GM19238 (cell line): Measurements from ENCODE around the gene RAD51D.
A peak's percentile ranks its signal among the peaks of the same experiment; 100 is the strongest.
"Not testable (repeated sequence)": the region's sequence is repeated elsewhere in the genome, so short reads cannot be mapped to it uniquely, and the experiment has no call there.

Experiments used
- DNase-seq: peaks from one replicate; pipeline ENCODE4 v3.0.0; 2011; ENCODE audit warnings: low spot score; ENCODE audit not compliant: insufficient read length

The RAD51D gene

DNA sequence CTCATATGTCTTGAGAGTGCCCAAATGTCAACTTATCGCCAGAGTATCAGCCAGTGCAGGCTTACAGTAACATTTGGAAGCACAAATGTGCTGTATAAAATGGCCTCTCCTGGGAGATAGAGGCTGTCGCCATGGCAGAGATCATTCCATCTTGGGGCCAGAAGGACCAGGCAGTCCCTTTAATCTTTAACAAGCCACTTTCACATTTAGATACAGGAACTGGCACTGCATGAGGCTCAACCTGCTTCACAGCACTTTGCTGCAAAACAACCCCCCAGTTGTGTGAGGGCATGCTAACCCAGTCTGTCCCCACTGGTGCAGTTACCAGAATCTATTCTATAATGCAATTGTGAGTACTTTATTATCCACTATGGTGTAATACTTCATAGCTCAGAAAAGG, 51.4 kb downstream of the RAD51D start:
- DNase-seq, result no peak

DNA sequence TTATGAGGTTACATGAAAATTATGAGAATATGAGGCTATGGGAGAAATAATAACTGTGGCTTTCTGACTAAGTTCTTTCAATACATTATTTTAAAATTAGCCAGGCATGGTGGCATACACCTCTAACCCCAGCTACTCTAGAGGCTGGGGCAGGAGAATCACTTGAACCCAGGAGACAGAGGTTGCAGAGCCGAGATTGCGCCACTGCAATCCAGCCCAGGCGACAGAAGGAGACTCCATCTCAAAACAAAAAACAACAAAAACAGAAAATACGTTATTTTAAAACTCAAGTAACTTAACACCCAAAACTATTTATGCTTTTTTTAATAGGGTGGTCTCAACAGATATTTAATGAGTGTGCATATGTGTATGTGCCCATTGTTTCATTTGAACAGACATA, 53.8 kb downstream of the RAD51D start:
- DNase-seq, result no peak

DNA sequence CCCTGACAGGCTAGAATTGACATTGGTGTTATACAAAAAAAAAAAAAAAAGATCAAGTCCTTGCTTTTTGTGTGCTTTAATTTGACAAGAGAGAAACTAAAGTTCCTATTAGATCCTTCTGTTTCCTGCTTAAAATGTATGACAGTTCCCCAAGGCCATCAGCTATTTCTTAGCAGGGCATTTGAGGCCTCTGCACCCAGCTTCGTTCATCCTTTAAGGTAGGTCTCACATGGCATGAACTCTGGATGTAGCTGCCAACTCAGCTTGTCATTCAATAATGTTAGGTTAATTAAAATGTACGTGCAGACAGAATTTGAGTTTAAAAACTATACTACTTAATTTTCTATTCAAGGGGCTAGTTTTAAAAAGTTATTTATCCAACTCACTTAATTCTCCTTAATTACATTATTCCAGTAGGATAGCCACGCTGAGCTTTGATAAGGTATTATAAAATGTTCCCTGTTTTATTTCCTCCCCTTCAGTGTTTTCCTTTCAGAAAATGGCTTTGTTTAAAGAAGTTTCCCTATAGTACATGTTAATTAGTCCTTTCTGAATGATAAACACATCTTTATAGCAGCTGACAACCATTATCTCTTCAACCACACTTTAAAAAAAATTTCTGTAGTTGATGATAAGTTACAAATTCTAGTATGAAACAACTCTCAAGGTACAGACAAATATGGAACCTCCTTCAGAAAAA, 55.0 kb downstream of the RAD51D start:
- DNase-seq, result no peak

DNA sequence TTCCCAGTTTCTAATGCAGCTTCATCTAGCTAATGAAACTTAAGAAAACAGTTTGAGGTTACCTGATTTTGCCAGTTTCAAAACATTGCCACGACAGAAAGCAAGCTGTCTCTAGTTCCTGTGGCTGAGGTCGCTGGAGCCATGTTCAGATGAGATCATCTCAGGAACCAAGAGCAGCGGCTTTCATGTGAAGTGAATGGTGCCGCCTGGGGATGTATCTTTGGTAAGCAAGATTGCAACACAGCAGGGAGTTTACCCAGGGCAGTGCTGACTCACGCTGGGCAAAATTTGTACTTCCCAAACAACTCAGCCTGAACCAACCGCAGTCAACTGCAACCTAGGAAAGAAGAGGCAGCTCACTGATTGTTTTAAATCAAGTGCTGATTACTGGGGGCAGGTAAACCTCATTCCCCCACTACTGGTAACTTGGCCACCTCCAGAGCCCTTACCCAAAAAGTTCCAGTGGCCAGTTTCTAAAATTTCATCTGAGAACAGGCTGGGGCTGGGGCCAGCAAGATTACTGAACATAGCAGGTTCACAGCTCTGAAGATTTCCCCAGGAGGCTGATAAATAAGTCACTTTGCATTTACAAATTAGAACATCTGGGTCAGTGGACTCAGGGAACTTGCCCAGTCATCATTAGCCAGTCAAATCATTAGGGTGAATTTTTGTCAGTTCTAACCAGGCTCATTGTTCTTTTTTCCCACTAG, 56.0 kb downstream of the RAD51D start, which contains the start of gene RFFL:
Gene RFFL, minus strand, starts transcription at position 194 of the 710 bp plus-strand sequence. CDS start 37,154 bp downstream, outside the sequence.
- peak; percentile 63 for DNase-seq

DNA sequence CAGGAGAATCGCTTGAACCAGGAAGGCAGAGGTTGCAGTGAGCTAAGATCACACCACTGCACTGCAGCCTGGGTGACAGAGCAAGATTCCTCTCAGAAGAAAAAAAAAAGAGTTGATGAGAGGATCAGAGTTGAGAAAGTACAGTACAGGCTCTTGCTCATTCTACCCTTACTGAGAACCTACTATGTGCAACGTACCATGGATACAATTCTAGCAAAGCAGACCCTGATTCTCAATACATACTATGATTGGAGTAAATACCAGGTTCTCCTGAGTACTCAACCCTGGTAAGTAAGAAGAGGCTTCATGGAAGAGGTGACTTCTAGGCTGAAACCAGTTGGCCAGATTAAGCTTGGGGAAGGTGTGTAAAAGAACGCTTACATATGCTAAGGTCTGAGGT, 57.4 kb downstream of the RAD51D start:
- DNase-seq, result no peak

DNA sequence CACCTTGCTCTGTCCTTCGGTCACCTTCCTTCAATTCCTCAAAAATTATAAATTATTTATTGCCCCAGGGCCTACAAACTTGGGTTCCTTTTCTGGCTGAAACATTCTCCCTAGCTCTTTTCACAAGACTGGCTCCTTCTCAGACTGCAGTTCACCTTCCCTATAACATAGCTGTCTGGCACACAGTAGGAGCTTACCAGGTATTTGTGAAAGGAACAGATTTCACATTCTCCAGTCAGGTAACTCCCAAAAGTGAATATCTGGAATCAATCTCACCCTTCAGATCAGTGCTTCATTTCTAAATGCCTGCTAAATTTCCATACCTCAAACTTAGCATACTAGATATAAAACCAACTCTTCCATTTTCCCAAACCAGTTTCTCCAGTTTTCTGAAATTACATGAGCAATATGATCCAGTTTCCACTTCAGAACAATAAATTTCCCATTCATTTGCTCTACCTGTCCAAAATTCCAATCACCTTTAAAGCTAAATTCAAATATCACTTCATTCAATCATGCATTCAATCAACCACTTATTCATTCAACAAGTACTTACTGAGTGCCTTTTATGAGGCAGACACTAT, 62.2 kb downstream of the RAD51D start:
- no peak for DNase-seq

DNA sequence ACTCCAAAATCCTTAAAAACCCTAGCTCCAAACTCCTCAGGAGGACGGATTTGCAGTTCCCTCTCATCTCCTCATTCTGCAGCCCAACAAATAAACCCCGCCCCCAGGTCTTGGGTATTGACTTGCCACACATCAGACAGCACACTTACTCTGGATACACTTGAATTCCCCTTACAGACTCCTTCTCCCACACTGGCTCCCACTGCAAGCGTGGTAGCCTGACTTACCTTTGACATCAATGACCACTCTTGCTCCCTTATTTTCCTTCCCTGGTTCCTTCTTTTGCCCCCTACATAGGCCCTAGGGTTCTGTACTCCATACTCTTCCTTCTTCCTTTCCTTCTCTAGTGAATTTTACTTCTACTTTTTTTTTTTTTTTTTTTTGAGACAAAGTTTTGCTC, 63.6 kb downstream of the RAD51D start:
- DNase-seq, result no peak

DNA sequence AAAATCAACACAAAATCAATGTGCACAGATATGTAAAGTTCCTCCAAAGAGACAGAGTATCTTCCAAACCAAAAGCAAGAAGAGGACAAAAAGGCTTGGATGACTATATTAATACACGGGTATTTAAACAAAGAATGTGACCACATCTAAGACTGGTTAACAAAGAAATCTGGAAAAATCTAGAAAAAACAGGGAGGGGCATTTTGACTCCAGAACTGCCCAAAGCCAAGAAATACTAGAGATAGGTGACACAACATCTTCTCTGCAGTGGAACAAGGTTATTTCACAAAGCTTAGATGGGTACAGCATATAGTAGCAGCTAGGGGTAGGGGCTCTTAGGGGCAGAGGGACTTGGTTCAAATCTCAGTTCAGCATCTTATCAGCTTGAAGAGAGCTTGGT, 66.5 kb downstream of the RAD51D start:
- no peak for DNase-seq

DNA sequence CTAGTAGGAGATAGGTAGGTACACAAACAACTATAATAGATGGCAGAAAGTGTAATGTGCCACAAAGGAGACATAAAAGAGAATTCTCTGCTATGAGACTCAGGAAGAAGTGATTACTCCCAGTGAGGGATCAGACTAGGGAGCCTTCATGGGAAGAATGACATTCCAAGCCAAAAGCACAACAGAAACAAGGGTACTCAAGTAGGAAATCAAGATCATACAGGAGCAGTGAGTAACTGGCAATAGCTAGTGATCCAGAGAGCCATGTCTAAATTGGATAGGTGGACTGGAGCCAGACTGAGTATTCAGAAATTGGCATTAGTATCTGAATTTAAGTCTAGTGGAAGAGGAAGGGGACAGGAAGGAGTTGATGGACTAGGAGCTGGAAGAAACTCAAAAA, 66.9 kb downstream of the RAD51D start:
- no peak for DNase-seq

DNA sequence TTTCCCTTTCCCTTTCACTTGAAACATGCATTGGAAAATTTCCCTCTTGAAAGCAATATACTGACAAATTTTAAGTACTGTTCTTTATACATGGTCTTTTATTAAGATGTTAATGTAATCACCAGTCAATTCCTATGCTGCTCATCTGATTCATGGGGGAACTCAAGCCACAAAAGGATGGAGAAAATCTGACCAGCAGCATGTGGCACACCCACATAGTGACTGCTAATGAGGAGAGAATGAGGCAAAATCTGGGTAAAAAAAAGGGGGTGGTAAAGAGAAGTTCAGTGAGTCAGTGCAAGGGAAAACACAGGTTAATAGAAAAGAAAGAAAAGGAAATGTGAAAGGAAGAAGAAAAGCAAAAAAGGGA, 67.4 kb downstream of the RAD51D start:
- no peak for DNase-seq

DNA sequence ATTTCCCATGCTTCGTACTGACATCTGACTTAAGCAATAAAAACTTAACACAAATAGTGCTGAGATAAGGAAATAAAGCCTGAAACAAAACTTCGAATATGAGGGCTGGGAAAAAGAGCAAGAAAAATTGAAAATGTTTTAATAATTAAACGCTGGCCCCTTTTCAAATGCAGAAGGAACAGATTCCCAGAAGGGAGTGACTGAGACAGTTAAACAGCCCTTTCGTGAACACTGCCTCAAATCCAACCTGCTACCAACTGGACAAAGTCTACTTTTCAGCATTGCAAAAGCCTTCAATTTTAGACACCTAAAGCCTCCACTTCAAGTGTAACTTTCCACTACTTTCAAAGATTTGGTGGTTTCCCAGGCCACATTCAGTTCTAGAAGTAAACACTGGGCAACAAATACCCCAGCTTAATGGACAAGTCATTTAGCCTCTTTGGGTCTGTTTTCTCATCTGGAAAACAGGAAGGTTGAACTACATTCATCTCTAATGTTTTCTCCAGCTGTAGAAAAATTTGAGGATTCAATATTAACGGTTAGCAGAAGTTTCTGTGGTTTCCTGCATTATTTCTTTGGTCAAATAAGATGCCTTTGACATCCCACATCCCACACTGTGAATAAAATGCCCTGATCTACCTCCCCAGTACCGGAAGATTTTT, 68.0 kb downstream of the RAD51D start:
- DNase-seq, result no peak

DNA sequence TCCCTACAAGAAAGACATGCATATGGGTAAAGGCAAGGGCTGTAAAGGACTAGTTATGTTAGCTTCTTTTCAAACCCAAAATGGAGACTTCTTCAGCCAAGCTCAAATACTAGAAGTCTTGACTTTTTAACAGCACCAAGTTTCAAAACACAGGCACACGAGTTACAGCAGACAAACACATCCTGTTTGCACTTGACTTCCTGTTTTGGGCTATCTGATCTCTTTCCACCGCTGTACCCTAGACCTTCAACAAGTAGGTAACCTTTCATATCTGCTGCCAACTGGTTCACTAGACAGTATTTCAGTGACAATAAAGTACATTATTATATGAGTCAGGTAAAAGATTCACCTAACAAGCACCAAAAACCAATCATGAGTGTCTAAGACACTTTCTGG, 68.5 kb downstream of the RAD51D start:
- peak; percentile 33 for DNase-seq

DNA sequence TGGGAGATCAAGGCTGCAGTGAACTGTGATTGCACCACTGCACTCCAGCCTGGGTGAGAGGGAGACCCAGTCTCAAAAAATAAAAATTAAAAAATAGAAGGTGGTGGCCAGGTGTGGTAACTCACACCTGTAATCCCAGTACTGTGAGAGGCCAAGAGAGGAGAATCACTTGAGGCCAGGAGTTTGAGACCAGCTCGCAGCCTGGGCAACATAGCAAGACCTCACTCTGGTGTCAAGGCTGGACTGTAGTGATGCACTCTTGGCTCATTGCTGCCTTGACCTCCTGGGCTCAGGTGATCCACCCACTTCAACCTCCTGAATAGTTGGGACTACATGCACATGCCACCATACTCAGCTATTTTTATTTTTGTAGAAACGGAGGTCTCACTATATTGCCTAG, 69.5 kb downstream of the RAD51D start:
- DNase-seq, result no peak

DNA sequence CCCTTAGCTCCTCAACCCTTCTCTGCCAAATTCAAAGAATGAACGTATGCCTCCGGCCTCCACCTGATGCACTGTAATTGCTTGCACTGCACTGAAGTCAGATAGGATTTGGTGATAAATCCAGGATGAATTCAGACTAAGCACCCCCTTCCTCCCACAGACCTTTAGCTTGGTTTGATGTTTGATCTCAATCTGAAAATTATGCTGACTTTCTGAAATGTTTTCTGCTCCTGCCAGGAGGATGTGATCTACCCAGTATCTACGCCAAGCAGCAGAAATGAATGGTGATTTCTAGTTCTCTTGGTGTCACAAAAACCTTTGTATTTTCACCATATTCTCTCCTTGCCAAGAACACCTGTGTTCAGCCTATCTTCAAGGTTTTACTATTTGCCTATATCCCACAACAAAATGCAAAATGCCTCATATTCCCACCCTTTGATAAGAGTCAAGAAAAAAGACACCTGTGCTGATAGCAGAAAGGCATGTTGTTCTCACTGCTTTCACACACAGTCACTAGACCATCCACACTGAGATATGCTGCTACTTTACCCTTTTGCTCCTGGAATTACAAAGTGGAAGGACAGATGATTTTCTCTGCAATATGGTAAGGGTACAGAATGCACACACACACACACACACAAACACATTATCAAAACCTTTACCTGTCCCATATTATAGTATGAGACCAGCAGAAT, 70.8 kb downstream of the RAD51D start:
- DNase-seq, result no peak

DNA sequence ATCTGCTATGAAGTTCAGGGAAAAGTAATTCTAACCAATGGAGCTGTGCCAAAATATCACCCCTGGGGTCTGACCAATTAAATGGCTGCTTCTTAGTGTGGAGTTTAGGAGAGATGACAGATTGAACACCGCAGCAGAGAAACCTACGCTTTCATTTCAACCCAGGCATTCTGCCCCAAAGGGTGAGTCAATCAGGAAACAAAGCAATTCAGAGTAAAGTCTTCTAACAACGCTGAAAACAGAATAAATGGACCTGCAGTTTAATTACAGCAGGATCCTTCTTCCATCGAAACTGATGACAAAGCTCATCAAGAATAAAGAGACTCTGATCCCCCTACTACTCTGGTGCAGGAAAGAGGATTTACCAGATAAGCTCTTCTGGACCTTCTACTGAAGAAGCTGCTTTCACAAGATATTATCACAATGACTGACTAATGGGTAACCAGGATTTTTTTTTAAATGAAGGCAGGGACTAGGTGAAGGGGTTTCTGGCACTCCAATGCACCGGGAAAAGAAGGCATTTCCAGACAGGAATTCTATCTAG, 72.8 kb downstream of the RAD51D start:
- peak; percentile 51 for DNase-seq

DNA sequence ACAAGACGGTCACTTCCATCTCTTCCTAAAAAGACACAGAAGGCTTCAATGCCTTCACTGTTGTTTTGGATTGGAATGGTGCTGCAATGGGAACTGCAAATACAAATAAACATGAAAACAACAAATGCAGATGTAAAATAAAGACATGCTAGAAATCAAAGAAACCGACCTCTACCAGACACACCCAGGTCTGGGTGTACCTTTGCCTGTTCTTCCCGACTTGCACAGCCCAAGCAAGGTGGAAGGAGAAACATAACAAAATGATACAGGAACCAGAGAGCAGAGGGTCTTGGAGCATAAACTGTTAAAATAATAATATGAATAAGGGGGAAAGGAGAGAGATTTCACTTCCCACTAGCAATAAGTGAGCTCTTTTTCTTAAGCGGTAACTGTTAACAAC, 73.4 kb downstream of the RAD51D start:
- no peak for DNase-seq

DNA sequence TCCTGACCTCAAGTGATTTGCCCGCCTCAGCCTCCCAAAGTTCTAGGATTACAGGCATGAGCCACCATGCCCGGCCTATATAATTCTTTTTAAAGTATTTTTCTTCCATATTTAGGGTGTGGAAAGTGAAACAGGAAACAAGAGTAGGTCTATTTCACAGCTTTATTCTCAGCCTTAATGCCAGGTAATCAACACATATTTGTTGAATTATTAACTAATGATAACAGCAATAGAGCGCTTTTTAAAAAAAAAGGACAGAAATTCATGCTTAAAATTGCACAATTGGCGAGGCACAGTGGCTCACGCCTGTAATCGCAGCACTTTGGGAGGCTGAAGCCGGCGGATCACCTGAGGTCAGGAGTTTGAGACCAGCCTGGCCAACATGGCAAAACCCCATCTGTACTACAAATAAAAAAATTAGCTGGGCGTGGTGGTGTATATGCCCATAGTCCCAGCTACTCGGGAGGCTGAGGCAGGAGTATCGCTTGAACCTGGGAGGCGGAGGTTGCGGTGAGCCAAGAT, 74.1 kb downstream of the RAD51D start:
- not testable (repeated sequence) for DNase-seq

DNA sequence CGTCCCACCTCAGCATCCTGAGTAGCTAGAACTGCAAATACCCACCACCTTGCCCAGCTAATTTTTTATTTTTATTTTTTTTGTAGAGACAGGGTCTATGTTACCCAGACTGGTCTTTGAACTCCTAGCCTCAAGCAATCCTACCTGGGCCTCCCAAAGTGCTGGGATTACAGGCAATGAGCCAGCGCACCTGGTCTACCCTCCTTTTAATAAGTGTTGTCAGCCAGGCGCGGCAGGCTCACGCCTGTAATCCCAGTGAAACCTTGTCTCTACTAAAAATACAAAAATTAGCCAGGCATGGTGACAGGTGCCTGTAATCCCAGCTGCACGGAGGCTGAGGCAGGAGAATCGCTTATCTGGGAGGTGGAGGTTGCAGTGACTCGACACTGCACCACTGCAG, 75.5 kb downstream of the RAD51D start:
- DNase-seq, result no peak
